Neutrophil (primary cell): Measurements from ENCODE around the gene GALNT7.
A peak's percentile ranks its signal among the peaks of the same experiment; 100 is the strongest.

Experiments
- H3K27ac ChIP-seq: fragments of 200-600 bp; sonication (generic); 2 replicates; pipeline ENCODE4 v1.5.1; 2016; ENCODE audit warnings: mild to moderate bottlenecking, moderate library complexity
- H3K27me3 ChIP-seq: fragments of 200-600 bp; sonication (generic); 2 replicates; pipeline ENCODE4 v1.6.0; 2016; ENCODE audit warnings: mild to moderate bottlenecking
- H3K36me3 ChIP-seq: fragments of 200-600 bp; sonication (generic); 2 replicates; pipeline ENCODE4 v1.5.1; 2017
- H3K4me1 ChIP-seq, 2 experiments: fragments of 200-600 bp in 1 of 2; sonication (generic) in 1 of 2; 1 replicate in 1 of 2; 2 replicates in 1 of 2; pipeline versions ENCODE4 v1.5.1 to v1.6.1; 2013 to 2016; ENCODE audit warnings: low read depth in 1 of 2, low read length in 1 of 2, mild to moderate bottlenecking in 1 of 2, moderate library complexity in 1 of 2; ENCODE audit not compliant: control insufficient read depth in 1 of 2, insufficient read depth in 1 of 2
- H3K4me3 ChIP-seq, 2 experiments: fragments of 200-600 bp in 1 of 2; sonication (generic) in 1 of 2; 1 replicate in 1 of 2; 2 replicates in 1 of 2; pipeline ENCODE4 v1.5.1; 2013 to 2016; ENCODE audit warnings: low read depth in 1 of 2, low read length in 1 of 2, mild to moderate bottlenecking in 1 of 2, moderate library complexity in 1 of 2
- H3K9me3 ChIP-seq: fragments of 200-600 bp; sonication (generic); 2 replicates; pipeline ENCODE4 v1.5.1; 2016
- TF ChIP-seq, protein P1 (sequence below): fragments of 200-600 bp; sonication (generic); IDR thresholded peaks from 2 replicates; pipeline ENCODE4 v1.5.1; 2016; ENCODE audit warnings: antibody characterized with exemption

Gene GALNT7

DNA sequence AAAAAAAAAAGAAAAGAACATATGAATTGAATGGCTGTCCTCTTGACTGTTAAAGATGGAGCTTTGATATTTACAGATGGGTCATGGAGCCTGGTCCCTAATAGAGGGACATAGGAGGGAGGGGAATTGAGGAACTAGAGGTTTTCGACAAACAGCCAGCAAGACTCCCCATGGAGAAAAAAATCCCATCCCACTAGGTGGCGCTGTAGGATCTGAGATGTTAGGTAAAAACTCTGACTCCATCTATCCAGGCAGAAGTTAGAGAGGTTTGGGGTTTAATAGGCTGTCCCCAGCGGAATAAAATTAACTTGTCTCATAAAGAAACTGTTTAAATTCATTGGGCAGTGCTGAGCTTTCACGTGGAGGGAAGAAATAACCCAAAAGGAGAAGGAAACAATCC lies 119.7 kb downstream of the GALNT7 start:
- TF ChIP-seq, protein P1, sequence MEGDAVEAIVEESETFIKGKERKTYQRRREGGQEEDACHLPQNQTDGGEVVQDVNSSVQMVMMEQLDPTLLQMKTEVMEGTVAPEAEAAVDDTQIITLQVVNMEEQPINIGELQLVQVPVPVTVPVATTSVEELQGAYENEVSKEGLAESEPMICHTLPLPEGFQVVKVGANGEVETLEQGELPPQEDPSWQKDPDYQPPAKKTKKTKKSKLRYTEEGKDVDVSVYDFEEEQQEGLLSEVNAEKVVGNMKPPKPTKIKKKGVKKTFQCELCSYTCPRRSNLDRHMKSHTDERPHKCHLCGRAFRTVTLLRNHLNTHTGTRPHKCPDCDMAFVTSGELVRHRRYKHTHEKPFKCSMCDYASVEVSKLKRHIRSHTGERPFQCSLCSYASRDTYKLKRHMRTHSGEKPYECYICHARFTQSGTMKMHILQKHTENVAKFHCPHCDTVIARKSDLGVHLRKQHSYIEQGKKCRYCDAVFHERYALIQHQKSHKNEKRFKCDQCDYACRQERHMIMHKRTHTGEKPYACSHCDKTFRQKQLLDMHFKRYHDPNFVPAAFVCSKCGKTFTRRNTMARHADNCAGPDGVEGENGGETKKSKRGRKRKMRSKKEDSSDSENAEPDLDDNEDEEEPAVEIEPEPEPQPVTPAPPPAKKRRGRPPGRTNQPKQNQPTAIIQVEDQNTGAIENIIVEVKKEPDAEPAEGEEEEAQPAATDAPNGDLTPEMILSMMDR = peak; percentile 68

DNA sequence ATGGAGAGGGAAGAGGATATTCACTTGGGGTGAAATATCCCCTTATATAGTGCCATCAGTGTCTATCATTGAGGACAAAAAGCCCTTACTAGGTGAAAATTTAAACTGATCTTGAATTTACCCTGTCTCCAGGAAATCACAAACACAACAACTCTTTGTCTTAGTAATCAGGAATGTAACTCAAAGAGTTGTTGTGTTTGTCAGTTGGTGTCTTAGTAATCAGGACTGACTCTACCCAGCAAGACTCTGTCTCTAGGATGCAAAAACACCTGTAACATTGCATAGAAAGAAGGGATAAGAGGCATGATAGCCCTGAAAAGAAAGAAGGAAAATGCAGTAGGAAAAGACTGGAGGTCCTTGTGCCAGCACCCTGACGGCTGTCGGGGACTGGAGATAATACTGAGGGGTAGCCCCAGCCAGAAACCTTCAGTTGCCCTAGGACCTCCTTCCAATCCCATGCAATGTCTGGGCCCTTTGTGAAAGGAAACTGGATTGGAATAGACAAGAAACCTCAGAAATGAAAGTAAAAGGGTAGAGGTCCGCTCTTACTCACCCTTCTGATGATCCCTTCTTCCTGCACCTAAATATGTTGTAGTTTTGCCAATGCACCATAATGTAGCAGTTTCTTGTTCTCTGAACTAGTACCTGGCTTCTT lies 120.2 kb downstream of the GALNT7 start:
- Histone ChIP-seq H3K27me3 (no peaks in the 10 kb centered on the region), H3K27ac (peak overlapping the region; percentile 7), H3K4me3 (no peak overlapping the region), H3K9me3 (no peaks in the 10 kb centered on the region), H3K4me1 (peaks cover 0 to 9% of the 10 kb centered on the region in 2 experiments), H3K36me3 (peaks cover 5% of the 10 kb centered on the region)
- TF ChIP-seq, protein P1 = no peak

More for the DNA sequence above, 119.7 kb downstream of the GALNT7 start:
- H3K27ac ChIP-seq = no peak overlapping the region
- peaks cover 0 to 9% of the 10 kb centered on the region in 2 experiments for H3K4me1 ChIP-seq
- H3K9me3 ChIP-seq = no peaks in the 10 kb centered on the region
- H3K4me3 ChIP-seq = no peak overlapping the region
- no peaks in the 10 kb centered on the region for H3K27me3 ChIP-seq
- H3K36me3 ChIP-seq = no peaks in the 10 kb centered on the region

DNA sequence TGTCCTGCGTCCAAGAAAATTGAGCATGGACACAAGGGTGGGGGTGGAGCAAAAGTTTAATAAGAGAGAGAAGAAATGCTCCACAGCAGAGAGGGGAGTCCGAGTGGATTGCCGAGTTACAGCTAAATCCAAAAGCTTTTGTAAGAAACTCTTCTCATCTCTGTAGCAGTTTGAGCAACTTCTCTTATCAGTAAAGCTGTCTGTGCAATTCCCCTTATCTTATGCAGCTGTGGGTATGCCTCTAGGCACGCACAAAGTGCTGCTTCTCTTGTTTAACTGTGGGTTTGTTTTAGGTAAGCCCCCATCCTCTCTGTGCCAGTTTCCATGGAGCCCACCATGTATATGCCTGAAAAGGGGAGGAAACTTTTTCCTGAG lies 120.7 kb downstream of the GALNT7 start:
- H3K9me3 ChIP-seq = no peaks in the 10 kb centered on the region
- peak overlapping the region; percentile 7 for H3K27ac ChIP-seq
- peaks cover 0 to 9% of the 10 kb centered on the region in 2 experiments for H3K4me1 ChIP-seq
- no peak overlapping the region for H3K4me3 ChIP-seq
- peaks cover 6% of the 10 kb centered on the region for H3K36me3 ChIP-seq
- TF ChIP-seq, protein P1 = no peak
- no peaks in the 10 kb centered on the region for H3K27me3 ChIP-seq

- Histone ChIP-seq H3K9me3 (no peaks in the 10 kb centered on the region), H3K27me3 (no peaks in the 10 kb centered on the region), H3K27ac (no peak overlapping the region), H3K36me3 (peaks cover 21% of the 10 kb centered on the region), H3K4me1 (peaks cover 0 to 9% of the 10 kb centered on the region in 2 experiments), H3K4me3 (no peak overlapping the region)
- TF ChIP-seq, protein P1 = no peak
Observed at GRCh38 chr4:173291899-173292298, 123.3 kb downstream of the GALNT7 start.

- no peaks in the 10 kb centered on the region for H3K9me3 ChIP-seq
- no peaks in the 10 kb centered on the region for H3K27me3 ChIP-seq
- TF ChIP-seq, protein P1 = no peak
- peaks cover 0 to 6% of the 10 kb centered on the region in 2 experiments for H3K4me1 ChIP-seq
- H3K36me3 ChIP-seq = peaks cover 35% of the 10 kb centered on the region
- H3K4me3 ChIP-seq = no peak overlapping the region
- no peak overlapping the region for H3K27ac ChIP-seq
Observed at GRCh38 chr4:173293663-173294062, 125.1 kb downstream of the GALNT7 start.
